GM12874 (cell line): ENCODE data around the gene NEK11.

ENCODE experiments used
- TF ChIP-seq, protein P1 (sequence below): IDR thresholded peaks from 2 replicates; pipeline ENCODE4 v1.5.1; 2011; ENCODE audit warnings: low read depth, mild to moderate bottlenecking, control low read depth, low read length, moderate library complexity; ENCODE audit not compliant: insufficient read depth

The NEK11 gene

GRCh38 chr3:131109156-131109555 is 82.5 kb downstream of the NEK11 start:
- TF ChIP-seq, protein P1, sequence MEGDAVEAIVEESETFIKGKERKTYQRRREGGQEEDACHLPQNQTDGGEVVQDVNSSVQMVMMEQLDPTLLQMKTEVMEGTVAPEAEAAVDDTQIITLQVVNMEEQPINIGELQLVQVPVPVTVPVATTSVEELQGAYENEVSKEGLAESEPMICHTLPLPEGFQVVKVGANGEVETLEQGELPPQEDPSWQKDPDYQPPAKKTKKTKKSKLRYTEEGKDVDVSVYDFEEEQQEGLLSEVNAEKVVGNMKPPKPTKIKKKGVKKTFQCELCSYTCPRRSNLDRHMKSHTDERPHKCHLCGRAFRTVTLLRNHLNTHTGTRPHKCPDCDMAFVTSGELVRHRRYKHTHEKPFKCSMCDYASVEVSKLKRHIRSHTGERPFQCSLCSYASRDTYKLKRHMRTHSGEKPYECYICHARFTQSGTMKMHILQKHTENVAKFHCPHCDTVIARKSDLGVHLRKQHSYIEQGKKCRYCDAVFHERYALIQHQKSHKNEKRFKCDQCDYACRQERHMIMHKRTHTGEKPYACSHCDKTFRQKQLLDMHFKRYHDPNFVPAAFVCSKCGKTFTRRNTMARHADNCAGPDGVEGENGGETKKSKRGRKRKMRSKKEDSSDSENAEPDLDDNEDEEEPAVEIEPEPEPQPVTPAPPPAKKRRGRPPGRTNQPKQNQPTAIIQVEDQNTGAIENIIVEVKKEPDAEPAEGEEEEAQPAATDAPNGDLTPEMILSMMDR: no peak

DNA sequence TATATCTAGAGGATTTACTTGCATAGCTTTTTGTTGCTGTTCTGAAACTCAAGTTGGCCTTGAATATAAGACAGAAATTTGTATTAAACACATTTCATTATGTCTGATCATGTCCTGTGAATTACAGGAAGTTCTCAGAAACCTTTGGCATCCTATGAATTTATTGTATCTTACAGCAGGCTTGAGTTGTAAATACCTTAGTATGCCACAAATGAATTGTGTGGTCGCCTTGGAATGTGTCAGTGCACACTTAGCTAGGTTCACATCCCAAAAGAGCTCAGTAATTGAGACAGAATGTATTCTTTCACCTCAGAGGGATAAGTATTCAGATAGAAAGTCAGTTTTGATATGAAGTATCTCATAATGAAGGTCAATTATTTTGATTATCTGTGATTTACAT is 83.4 kb downstream of the NEK11 start:
- TF ChIP-seq, protein P1: no peak

- TF ChIP-seq, protein P1: no peak
These were observed 87.6 kb downstream of the NEK11 start for GRCh38 chr3:131114256-131114655.

GRCh38 chr3:131125684-131126083 is 99.0 kb downstream of the NEK11 start:
- TF ChIP-seq, protein P1: no peak

GRCh38 chr3:131140891-131141290 is 114.2 kb downstream of the NEK11 start:
- TF ChIP-seq, protein P1: no peak

DNA sequence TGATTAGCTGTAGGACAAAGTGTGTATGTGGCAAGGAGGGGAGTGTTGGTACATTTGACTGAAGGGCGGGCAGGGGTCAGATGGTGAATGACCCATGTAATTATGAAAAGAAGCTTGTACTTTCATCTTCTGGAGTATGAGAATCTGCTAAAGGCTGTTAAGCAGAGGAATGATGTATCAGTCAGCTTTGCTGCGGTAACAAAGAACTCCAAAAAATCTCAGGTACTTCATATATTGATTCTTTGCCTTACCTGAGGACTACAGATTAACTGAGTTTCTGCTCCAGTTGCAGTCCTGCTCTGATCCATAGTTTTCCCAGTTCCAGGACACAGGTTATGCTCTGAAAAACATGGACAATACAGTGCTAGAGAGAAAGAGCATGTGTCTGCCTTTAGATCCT is 115.1 kb downstream of the NEK11 start:
- TF ChIP-seq, protein P1: no peak

DNA sequence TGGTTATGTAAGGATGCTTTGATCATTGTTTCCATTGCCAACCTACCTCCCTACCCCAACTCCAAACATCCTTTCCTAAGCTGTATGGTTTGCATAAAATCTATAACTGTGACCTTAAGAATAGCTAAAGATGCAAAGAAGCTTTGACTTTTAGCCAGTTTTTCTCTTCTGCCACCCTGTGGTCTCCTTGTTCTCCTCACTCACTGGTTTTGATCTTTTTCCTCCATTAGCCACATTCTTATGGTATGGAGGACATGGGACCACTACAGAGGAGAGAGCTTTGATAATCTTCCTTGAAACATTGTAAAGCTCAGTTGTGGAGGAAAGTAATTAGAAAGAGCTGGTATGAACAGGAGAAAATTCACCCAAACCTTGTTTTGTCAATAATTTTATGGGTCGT is 115.9 kb downstream of the NEK11 start:
- TF ChIP-seq, protein P1: no peak

GRCh38 chr3:131143802-131144201 is 117.1 kb downstream of the NEK11 start:
- TF ChIP-seq, protein P1: no peak
